Activated CD4-positive, alpha-beta T cell treated with anti-CD3 and anti-CD28 coated beads for 24 hours (primary cell): Measurements from ENCODE around the gene LZIC.

Experiments used
- DNase-seq, 2 donors: peaks; one replicate each; pipeline ENCODE4 v3.0.0-alpha.2; 2020; ENCODE audit warnings: low read depth in 2 of 2

LZIC gene

GRCh38 chr1:9910423-9911178 is 32.6 kb downstream of the LZIC start:
- peak; percentile 100 for DNase-seq

GRCh38 chr1:9910076-9910422 is 33.1 kb downstream of the LZIC start, which contains the start of gene CTNNBIP1:
TSS of gene CTNNBIP1 (minus strand) at chr1:9910269. CDS start at chr1:9872064, 38,205 bp downstream.
- no peak for DNase-seq

GRCh38 chr1:9909234-9910046 is 33.8 kb downstream of the LZIC start:
- DNase-seq, result peak in 1 of 2 donors; percentile 11

GRCh38 chr1:9908871-9909233 is 34.3 kb downstream of the LZIC start:
- no peak for DNase-seq

GRCh38 chr1:9907441-9907840 is 35.8 kb downstream of the LZIC start:
- DNase-seq, result no peak

GRCh38 chr1:9906466-9906865 is 36.7 kb downstream of the LZIC start:
- no peak for DNase-seq

GRCh38 chr1:9905010-9905409 is 38.2 kb downstream of the LZIC start:
- no peak for DNase-seq

GRCh38 chr1:9904596-9904995 is 38.6 kb downstream of the LZIC start:
- no peak for DNase-seq

GRCh38 chr1:9903801-9904527 is 39.2 kb downstream of the LZIC start:
- no peak for DNase-seq

GRCh38 chr1:9902060-9902452 is 41.1 kb downstream of the LZIC start:
- DNase-seq, result no peak

- no peak for DNase-seq
These were observed 41.8 kb downstream of the LZIC start for GRCh38 chr1:9901148-9902059.

- no peak for DNase-seq
These were observed 42.8 kb downstream of the LZIC start for GRCh38 chr1:9900142-9901043.

GRCh38 chr1:9894115-9894514 is 49.1 kb downstream of the LZIC start:
- no peak for DNase-seq

- DNase-seq, result no peak
These were observed 50.3 kb downstream of the LZIC start for GRCh38 chr1:9892563-9893528.

GRCh38 chr1:9891207-9891606 is 52.0 kb downstream of the LZIC start:
- no peak for DNase-seq

GRCh38 chr1:9890224-9890731 is 52.9 kb downstream of the LZIC start:
- DNase-seq, result no peak

- no peak for DNase-seq
These were observed 53.8 kb downstream of the LZIC start for GRCh38 chr1:9889411-9889810.

- no peak for DNase-seq
These were observed 54.3 kb downstream of the LZIC start for GRCh38 chr1:9888886-9889285.

- DNase-seq, result no peak
These were observed 56.1 kb downstream of the LZIC start for GRCh38 chr1:9887070-9887469.
